HepG2 (cell line): Measurements from ENCODE around the gene NDEL1. TPM values are rescaled to one million over a fixed set of nuclear protein-coding genes. Genes with fewer than 3 reads are reported as not detected.

Experiments
- ATAC-seq: fragments of 200-7000 bp; cut with Tn5 transposase; 3 replicates; pipeline ENCODE4 v1.9.1; 2020; ENCODE audit warnings: mild to moderate bottlenecking, moderate library complexity
- BruUV-seq: library from RNA; stranded (reverse); fragments of 400-500 nt; replicated peaks from 2 replicates; lab custom pipeline; 2021; lab: Mats Ljungman, UMichigan
- CTCF ChIA-PET: fragments of 300-600 bp; formaldehyde crosslinking; extraction: SDS; loops from one replicate; lab custom pipeline; 2021; ENCODE audit warnings: low total read pairs, inconsistent platforms, low intra/inter-chr PET ratio; lab: Yijun Ruan, JAX
- POLR2A ChIA-PET: fragments of 350-600 bp; sonication (Branson Sonifier 250); formaldehyde crosslinking; loops from one replicate; lab custom pipeline; 2020; ENCODE audit warnings: antibody characterized with exemption, inconsistent platforms; lab: Yijun Ruan, JAX
- DNase-seq: peaks from one replicate; pipeline ENCODE4 v3.0.0-alpha.2; 2015; ENCODE audit warnings: low spot score
- FAIRE-seq: peaks from 3 replicates; lab custom pipeline; 2011; peaks lifted over from hg19 to GRCh38; lab: Jason Lieb, UNC
- H2AFZ ChIP-seq: one replicate; pipeline ENCODE4 v1.6.1; 2011; ENCODE audit warnings: low read length, inconsistent platforms
- H3K27ac ChIP-seq: fragments of 300-600 bp; 3 replicates; pipeline ENCODE4 v1.8.0; 2011; ENCODE audit warnings: mixed run types, mild to moderate bottlenecking, mixed read lengths, low read length, inconsistent platforms; ENCODE audit not compliant: insufficient read depth; ENCODE audit errors: extremely low read length
- H3K27me3 ChIP-seq, 2 experiments: fragments of 200-600 bp in 1 of 2; 2 replicates in 1 of 2; 3 replicates in 1 of 2; pipeline versions ENCODE4 v1.6.0 to v1.8.0; 2011; ENCODE audit warnings: low read length in 2 of 2, mild to moderate bottlenecking in 2 of 2, moderate library complexity in 2 of 2, inconsistent platforms in 1 of 2; ENCODE audit not compliant: insufficient read depth in 2 of 2, control insufficient read depth in 1 of 2
- H3K36me3 ChIP-seq, 2 experiments: fragments of 200-600 bp in 1 of 2; replicated peaks in 1 of 2; 2 replicates in 1 of 2; 3 replicates in 1 of 2; pipeline versions ENCODE4 v1.5.1 to v1.8.0; 2011; ENCODE audit warnings: low read length in 2 of 2, inconsistent platforms in 1 of 2; ENCODE audit not compliant: insufficient read depth in 2 of 2, control insufficient read depth in 1 of 2
- H3K4me1 ChIP-seq: 2 replicates; pipeline ENCODE4 v1.5.1; 2012; ENCODE audit warnings: low read length, inconsistent platforms; ENCODE audit not compliant: insufficient read depth
- H3K4me2 ChIP-seq: 2 replicates; pipeline ENCODE4 v1.6.0; 2011; ENCODE audit warnings: low read depth, low read length, inconsistent platforms
- H3K4me3 ChIP-seq, 3 experiments: fragments of 200-600 bp in 1 of 3; sonication (generic), shearing (Covaris generic) in 1 of 3; replicated peaks in 1 of 3; 2 replicates each; pipeline ENCODE4 v1.5.1; 2011 to 2016; ENCODE audit warnings: low read length in 3 of 3, inconsistent platforms in 2 of 3, low read depth in 2 of 3, mild to moderate bottlenecking in 2 of 3, control low read depth in 1 of 3, mixed read lengths in 1 of 3; ENCODE audit not compliant: insufficient read depth in 1 of 3
- H3K79me2 ChIP-seq: one replicate; pipeline ENCODE4 v1.6.1; 2011; ENCODE audit warnings: low read length, inconsistent platforms; ENCODE audit not compliant: insufficient read depth
- H3K9ac ChIP-seq: 2 replicates; pipeline ENCODE4 v1.6.0; 2011; ENCODE audit warnings: mild to moderate bottlenecking, low read depth, low read length, inconsistent platforms; ENCODE audit not compliant: insufficient read depth
- H3K9me3 ChIP-seq: 2 replicates; pipeline ENCODE4 v1.5.1; 2012; ENCODE audit warnings: mild to moderate bottlenecking, low read length
- H4K20me1 ChIP-seq: 2 replicates; pipeline ENCODE4 v1.6.0; 2011; ENCODE audit warnings: inconsistent platforms, mild to moderate bottlenecking, low read length, moderate library complexity; ENCODE audit not compliant: insufficient read depth
- ARNT2 ChIP-seq: sonication (generic); formaldehyde crosslinking; IDR thresholded peaks from 2 replicates; pipeline ENCODE4 v1.8.0; 2022; ENCODE audit warnings: mild to moderate bottlenecking, low read depth, missing genetic modification reagents, moderate library complexity
- CHD2 ChIP-seq: IDR thresholded peaks from 2 replicates; pipeline ENCODE4 v1.6.1; 2011; ENCODE audit warnings: low read depth, low read length, improper control_type of control experiment
- EP300 ChIP-seq, 3 experiments: sonication (generic) in 1 of 3; formaldehyde crosslinking in 1 of 3; IDR thresholded peaks; 2 replicates each; pipeline versions ENCODE4 v1.5.1 to v1.6.1; 2011 to 2020; ENCODE audit warnings: low read depth in 2 of 3, low read length in 2 of 3, borderline replicate concordance in 1 of 3, improper control_type of control experiment in 1 of 3, mild to moderate bottlenecking in 1 of 3, missing genetic modification reagents in 1 of 3, moderate library complexity in 1 of 3
- GLMP ChIP-seq: sonication (generic); formaldehyde crosslinking; IDR thresholded peaks from 2 replicates; pipeline ENCODE4 v1.9.0; 2021; ENCODE audit warnings: missing genetic modification reagents, mild to moderate bottlenecking, borderline replicate concordance
- JUN ChIP-seq: sonication (generic); formaldehyde crosslinking; IDR thresholded peaks from 2 replicates; pipeline ENCODE4 v1.4.0; 2020; ENCODE audit warnings: mild to moderate bottlenecking, missing genetic modification reagents
- NFE2L2 ChIP-seq: fragments of 150-350 bp; IDR thresholded peaks from 2 replicates; pipeline ENCODE4 v1.6.1; 2014; ENCODE audit warnings: low read length
- NR2F2 ChIP-seq: IDR thresholded peaks from 2 replicates; pipeline ENCODE4 v1.6.1; 2012; ENCODE audit warnings: low read depth, inconsistent platforms, borderline replicate concordance
- PHB2 ChIP-seq: fragments of 450-650 bp; IDR thresholded peaks from 2 replicates; pipeline ENCODE4 v1.6.1; 2018; ENCODE audit not compliant: partially characterized antibody
- TFDP1 ChIP-seq: IDR thresholded peaks from 2 replicates; pipeline ENCODE4 v1.6.1; 2016; ENCODE audit warnings: missing compliant biosample characterization, missing genetic modification reagents, borderline replicate concordance
- ZNF382 ChIP-seq: sonication (generic); formaldehyde crosslinking; IDR thresholded peaks from 2 replicates; pipeline ENCODE4 v1.5.0; 2020; ENCODE audit warnings: missing genetic modification reagents, mild to moderate bottlenecking, borderline replicate concordance
- ZNF770 ChIP-seq: sonication (generic); formaldehyde crosslinking; IDR thresholded peaks from 2 replicates; pipeline ENCODE4 v1.5.0; 2020; ENCODE audit warnings: mild to moderate bottlenecking, missing genetic modification reagents
- ZSCAN29 ChIP-seq: sonication (generic); formaldehyde crosslinking; conservative IDR thresholded peaks from 2 replicates; pipeline ENCODE4 v1.4.0; 2020; ENCODE audit warnings: mild to moderate bottlenecking, missing genetic modification reagents
- WGBS: methylation state at CpG from one replicate; pipeline ENCODE4 v1.1.6; 2017; ENCODE audit warnings: low lambda C conversion rate; 5-methylcytosine and 5-hydroxymethylcytosine counted together
- in situ Hi-C: cut with HindIII; loops from 2 replicates; pipeline ENCODE4 v1.10.0; 2017; ENCODE audit warnings: low pct_unique_long_range_greater_than_20kb; ENCODE audit not compliant: extremely low pct_ligation_motif_present
- intact Hi-C: fragments of 100-400 bp; cut with micrococcal nuclease; formaldehyde crosslinking; loops from one replicate; pipeline ENCODE4 v1.10.0; 2022; ENCODE audit not compliant: unreplicated experiment
- polyA plus RNA-seq, 8 experiments: library from polyadenylated mRNA; depleted of rRNA in 3 of 8; stranded (reverse) in 7 of 8; unstranded in 1 of 8; fragments of >200 nt; fragmentation: Illumina TruSeq in 4 of 8; extraction: Trizol in 4 of 8; gene quantifications; 2 replicates each; pipeline versions ENCODE4 v1.2.1 to v1.2.3, GENCODE V29; 2011 to 2016; ENCODE audit warnings: low read depth in 4 of 8, missing spikeins in 1 of 8, mixed read lengths in 1 of 8; ENCODE audit not compliant: insufficient read depth in 1 of 8
- total RNA-seq, 5 experiments: library from RNA; depleted of rRNA; stranded (reverse); fragments of >200 nt; fragmentation: Illumina TruSeq; extraction: Trizol; gene quantifications; 2 replicates each; pipeline ENCODE4 v1.2.3, GENCODE V29; 2016; ENCODE audit warnings: low read depth in 1 of 5
- TF ChIP-seq, protein P1 (sequence below): sonication (generic); formaldehyde crosslinking; IDR thresholded peaks from 2 replicates; pipeline ENCODE4 v1.8.0; 2022; ENCODE audit warnings: missing genetic modification reagents, low read depth, mild to moderate bottlenecking, borderline replicate concordance

The NDEL1 gene
- total and polyA plus RNA-seq, 2 of the 13 experiments (the other 11 are each of a cell fraction or from before 2014, with no cell fraction given): 59.8 to 153 TPM

- Histone ChIP-seq H4K20me1 (no peaks in the 10 kb centered on the region), H3K4me3 (no peak overlapping the region), H3K9ac (no peak overlapping the region), H3K36me3 (no peaks in the 10 kb centered on the region), H3K4me1 (peaks cover 26% of the 10 kb centered on the region), H3K9me3 (no peaks in the 10 kb centered on the region), H3K4me2 (no peak overlapping the region), H2AFZ (no peak overlapping the region), H3K27ac (no peak overlapping the region), H3K79me2 (no peaks in the 10 kb centered on the region), H3K27me3 (peaks cover 0 to 11% of the 10 kb centered on the region in 2 experiments; a peak in 2 of 5 replicates)
- no TSS peak for BruUV-seq
- ChIA-PET POLR2A (no interaction called here), CTCF (no interaction called here)
- intact Hi-C loops: no loop called here
- 58% methylated on average over 11 of the region's 11 CpGs for WGBS
- in situ Hi-C loops: loop anchor here (10.0 kb wide), 1 partner anchor 342 kb away; the partner anchor contains the start of gene CCDC42
- ATAC-seq (no peak), DNase-seq (no peak), FAIRE-seq (no peak)
- TF ChIP-seq PHB2 (no peak), ARNT2 (CRISPR knock-in tag) (no peak), NFE2L2 (no peak), NR2F2 (no peak), JUN (CRISPR knock-in tag) (no peak), CHD2 (no peak), ZNF770 (no peak), GLMP (CRISPR knock-in tag) (no peak), EP300 (IDR thresholded peaks at IDR 0.05; ENCODE audit: low read depth in 2 of 2, low read length in 2 of 2) (no peak), EP300 (CRISPR knock-in tag; IDR thresholded peaks at IDR 0.05; ENCODE audit: borderline replicate concordance) (no peak), TFDP1 (CRISPR knock-in tag) (no peak), ZNF382 (CRISPR knock-in tag) (no peak), ZSCAN29 (CRISPR knock-in tag) (no peak)
- TF ChIP-seq, protein P1, sequence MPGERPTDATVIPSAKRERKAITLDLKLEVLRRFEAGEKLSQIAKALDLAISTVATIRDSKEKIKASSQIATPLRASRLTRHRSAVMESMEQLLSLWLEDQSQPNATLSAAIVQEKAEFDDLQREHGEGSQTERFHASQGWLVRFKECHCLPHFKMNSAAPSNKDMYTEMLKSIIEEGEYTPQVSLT (CRISPR knock-in tag): no peak
Measured at GRCh38 chr17:8402921-8403536, 32.7 kb upstream of the NDEL1 start.
